Measurements from ENCODE around the gene ELL.

DNA sequence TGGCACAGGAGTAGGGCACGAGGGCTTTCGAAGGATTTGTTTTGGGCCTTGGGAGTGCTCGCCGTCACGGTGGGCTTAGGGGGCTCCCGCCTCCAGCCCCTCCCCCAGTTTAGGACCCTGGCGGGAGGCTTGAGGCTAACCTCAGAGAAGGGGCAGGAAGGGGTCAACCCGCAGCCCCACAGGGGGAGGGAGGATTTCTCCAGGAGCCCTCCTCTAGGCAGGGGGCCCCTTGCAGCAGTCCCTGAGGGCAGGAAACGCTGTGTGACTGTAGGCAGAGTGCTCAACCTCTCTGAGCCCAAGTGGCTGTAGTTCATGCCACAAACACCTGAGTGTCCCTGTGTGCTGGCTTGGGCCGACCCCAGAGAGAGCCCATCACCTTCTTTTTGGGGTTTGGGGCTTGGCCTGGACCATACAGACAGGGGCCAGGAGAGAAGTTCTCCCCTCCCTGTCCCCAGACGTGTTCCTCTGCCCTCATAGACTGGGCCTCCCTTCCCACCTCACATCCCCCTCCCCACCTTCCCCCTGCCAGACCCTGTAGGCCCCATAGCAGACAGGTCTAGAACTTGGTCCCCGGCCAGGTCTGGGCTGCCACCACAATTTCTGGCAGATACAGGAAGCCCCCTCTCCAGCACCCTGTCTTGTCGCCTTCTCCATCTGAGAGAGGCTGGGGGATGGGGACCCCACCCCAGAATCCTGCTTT lies 92.0 kb downstream of the ELL start:
- TF ChIP-seq, protein P1, sequence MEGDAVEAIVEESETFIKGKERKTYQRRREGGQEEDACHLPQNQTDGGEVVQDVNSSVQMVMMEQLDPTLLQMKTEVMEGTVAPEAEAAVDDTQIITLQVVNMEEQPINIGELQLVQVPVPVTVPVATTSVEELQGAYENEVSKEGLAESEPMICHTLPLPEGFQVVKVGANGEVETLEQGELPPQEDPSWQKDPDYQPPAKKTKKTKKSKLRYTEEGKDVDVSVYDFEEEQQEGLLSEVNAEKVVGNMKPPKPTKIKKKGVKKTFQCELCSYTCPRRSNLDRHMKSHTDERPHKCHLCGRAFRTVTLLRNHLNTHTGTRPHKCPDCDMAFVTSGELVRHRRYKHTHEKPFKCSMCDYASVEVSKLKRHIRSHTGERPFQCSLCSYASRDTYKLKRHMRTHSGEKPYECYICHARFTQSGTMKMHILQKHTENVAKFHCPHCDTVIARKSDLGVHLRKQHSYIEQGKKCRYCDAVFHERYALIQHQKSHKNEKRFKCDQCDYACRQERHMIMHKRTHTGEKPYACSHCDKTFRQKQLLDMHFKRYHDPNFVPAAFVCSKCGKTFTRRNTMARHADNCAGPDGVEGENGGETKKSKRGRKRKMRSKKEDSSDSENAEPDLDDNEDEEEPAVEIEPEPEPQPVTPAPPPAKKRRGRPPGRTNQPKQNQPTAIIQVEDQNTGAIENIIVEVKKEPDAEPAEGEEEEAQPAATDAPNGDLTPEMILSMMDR (IDR thresholded peaks at IDR 0.05) = no peak
- TF ChIP-seq SIN3A (IDR thresholded peaks at IDR 0.05; ENCODE audit: borderline replicate concordance, insufficient read depth, low read depth, low read length) (no peak), POLR2AphosphoS5 (IDR thresholded peaks at IDR 0.05; ENCODE audit: low read depth, low read length) (no peak), TCF7L2 (IDR thresholded peaks at IDR 0.05; ENCODE audit: low read depth, low read length) (no peak)
- TF ChIP-seq, protein P2, sequence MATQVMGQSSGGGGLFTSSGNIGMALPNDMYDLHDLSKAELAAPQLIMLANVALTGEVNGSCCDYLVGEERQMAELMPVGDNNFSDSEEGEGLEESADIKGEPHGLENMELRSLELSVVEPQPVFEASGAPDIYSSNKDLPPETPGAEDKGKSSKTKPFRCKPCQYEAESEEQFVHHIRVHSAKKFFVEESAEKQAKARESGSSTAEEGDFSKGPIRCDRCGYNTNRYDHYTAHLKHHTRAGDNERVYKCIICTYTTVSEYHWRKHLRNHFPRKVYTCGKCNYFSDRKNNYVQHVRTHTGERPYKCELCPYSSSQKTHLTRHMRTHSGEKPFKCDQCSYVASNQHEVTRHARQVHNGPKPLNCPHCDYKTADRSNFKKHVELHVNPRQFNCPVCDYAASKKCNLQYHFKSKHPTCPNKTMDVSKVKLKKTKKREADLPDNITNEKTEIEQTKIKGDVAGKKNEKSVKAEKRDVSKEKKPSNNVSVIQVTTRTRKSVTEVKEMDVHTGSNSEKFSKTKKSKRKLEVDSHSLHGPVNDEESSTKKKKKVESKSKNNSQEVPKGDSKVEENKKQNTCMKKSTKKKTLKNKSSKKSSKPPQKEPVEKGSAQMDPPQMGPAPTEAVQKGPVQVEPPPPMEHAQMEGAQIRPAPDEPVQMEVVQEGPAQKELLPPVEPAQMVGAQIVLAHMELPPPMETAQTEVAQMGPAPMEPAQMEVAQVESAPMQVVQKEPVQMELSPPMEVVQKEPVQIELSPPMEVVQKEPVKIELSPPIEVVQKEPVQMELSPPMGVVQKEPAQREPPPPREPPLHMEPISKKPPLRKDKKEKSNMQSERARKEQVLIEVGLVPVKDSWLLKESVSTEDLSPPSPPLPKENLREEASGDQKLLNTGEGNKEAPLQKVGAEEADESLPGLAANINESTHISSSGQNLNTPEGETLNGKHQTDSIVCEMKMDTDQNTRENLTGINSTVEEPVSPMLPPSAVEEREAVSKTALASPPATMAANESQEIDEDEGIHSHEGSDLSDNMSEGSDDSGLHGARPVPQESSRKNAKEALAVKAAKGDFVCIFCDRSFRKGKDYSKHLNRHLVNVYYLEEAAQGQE (IDR thresholded peaks at IDR 0.05; ENCODE audit: insufficient read depth in 1 of 2, low read depth in 2 of 2, low read length in 1 of 2) = no peak
